OCI-LY1 (cell line): ENCODE measurements around the gene PLCD3.

Experiments
- H2AFZ ChIP-seq: fragments of 200-600 bp; sonication (generic), shearing (Covaris generic); 2 replicates; pipeline ENCODE4 v1.6.0; 2014; ENCODE audit warnings: antibody characterized with exemption, mild to moderate bottlenecking, low read length
- H3F3A ChIP-seq: fragments of 200-600 bp; sonication (generic), shearing (Covaris generic); 2 replicates; pipeline ENCODE4 v1.6.0; 2014; ENCODE audit warnings: mild to moderate bottlenecking, antibody characterized with exemption, low read length, moderate library complexity; ENCODE audit not compliant: insufficient read depth
- H3K27ac ChIP-seq: fragments of 200-600 bp; sonication (generic); 2 replicates; pipeline ENCODE4 v1.5.1; 2014; ENCODE audit warnings: low read length, mixed run types, mild to moderate bottlenecking, low read depth; ENCODE audit not compliant: poor library complexity, severe bottlenecking
- H3K27me3 ChIP-seq: fragments of 200-600 bp; sonication (generic); 2 replicates; pipeline ENCODE4 v1.6.0; 2014; ENCODE audit warnings: antibody characterized with exemption, mild to moderate bottlenecking, low read length, moderate library complexity; ENCODE audit not compliant: insufficient read depth
- H3K36me3 ChIP-seq: fragments of 200-600 bp; sonication (generic); 2 replicates; pipeline ENCODE4 v1.6.1; 2014; ENCODE audit warnings: mild to moderate bottlenecking, antibody characterized with exemption, low read length, moderate library complexity, mixed read lengths; ENCODE audit not compliant: insufficient read depth
- H3K4me1 ChIP-seq: fragments of 200-600 bp; sonication (generic); 2 replicates; pipeline ENCODE4 v1.5.1; 2014; ENCODE audit warnings: mild to moderate bottlenecking, low read length, moderate library complexity; ENCODE audit not compliant: insufficient read depth, severe bottlenecking
- H3K4me2 ChIP-seq: fragments of 200-600 bp; sonication (generic), shearing (Covaris generic); 2 replicates; pipeline ENCODE4 v1.6.1; 2014; ENCODE audit warnings: low read length
- H3K4me3 ChIP-seq: fragments of 200-600 bp; sonication (generic); 2 replicates; pipeline ENCODE4 v1.5.1; 2014; ENCODE audit warnings: low read length, low read depth, mild to moderate bottlenecking, mixed read lengths; ENCODE audit not compliant: poor library complexity, severe bottlenecking
- H3K79me2 ChIP-seq: fragments of 200-600 bp; shearing (Covaris generic); 2 replicates; pipeline ENCODE4 v1.6.1; 2016; ENCODE audit warnings: mixed run types, low read length, mixed read lengths; ENCODE audit not compliant: insufficient read depth
- H3K9ac ChIP-seq: fragments of 200-600 bp; sonication (generic), shearing (Covaris generic); 2 replicates; pipeline ENCODE4 v1.6.1; 2014; ENCODE audit warnings: mild to moderate bottlenecking, low read length, mixed read lengths
- H3K9me2 ChIP-seq: fragments of 200-600 bp; sonication (generic), shearing (Covaris generic); 2 replicates; pipeline ENCODE4 v1.6.1; 2014; ENCODE audit warnings: low read depth, mild to moderate bottlenecking, low read length, mixed read lengths
- H3K9me3 ChIP-seq: fragments of 200-600 bp; shearing (Covaris generic); 2 replicates; pipeline ENCODE4 v1.6.1; 2014; ENCODE audit warnings: low read length, mixed read lengths
- H4K20me1 ChIP-seq: fragments of 200-600 bp; sonication (generic), shearing (Covaris generic); 2 replicates; pipeline ENCODE4 v1.6.0; 2016; ENCODE audit warnings: mild to moderate bottlenecking, low read length; ENCODE audit not compliant: insufficient read depth
- EZH2 ChIP-seq: fragments of 200-600 bp; sonication (generic), shearing (Covaris generic); IDR thresholded peaks from 2 replicates; pipeline ENCODE4 v1.8.0; 2017; ENCODE audit warnings: borderline replicate concordance, mixed run types, mild to moderate bottlenecking, antibody characterized with exemption, low read length, moderate library complexity, mixed read lengths
- TF ChIP-seq, protein P1 (sequence below): fragments of 200-600 bp; sonication (generic), shearing (Covaris generic); IDR thresholded peaks from 2 replicates; pipeline ENCODE4 v1.5.1; 2017; ENCODE audit warnings: mild to moderate bottlenecking, antibody characterized with exemption, low read length, moderate library complexity, mixed read lengths

The PLCD3 gene

DNA sequence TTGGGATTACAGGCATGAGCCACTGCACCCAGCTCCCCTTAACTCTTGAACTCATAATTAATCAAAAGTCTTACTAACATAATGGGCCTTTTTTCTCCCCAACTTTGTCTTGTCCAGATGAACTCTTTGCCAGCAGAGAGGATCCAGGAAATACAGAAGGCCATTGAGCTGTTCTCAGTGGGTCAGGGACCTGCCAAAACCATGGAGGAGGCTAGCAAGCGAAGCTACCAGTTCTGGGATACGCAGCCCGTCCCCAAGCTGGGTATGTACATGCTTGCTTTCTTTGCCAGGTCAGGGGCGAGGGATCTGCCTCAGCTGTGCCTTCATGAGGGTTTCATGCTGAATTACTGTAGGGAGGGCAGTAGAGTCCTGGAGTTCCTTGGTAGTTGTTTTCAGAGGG lies 45.9 kb downstream of the PLCD3 start:
- Histone ChIP-seq H2AFZ (no peak overlapping the region), H3F3A (no peaks in the 10 kb centered on the region), H4K20me1 (no peaks in the 10 kb centered on the region), H3K79me2 (no peaks in the 10 kb centered on the region), H3K4me1 (no peaks in the 10 kb centered on the region), H3K9me2 (no peaks in the 10 kb centered on the region), H3K36me3 (peaks cover 98% of the 10 kb centered on the region), H3K27me3 (no peaks in the 10 kb centered on the region), H3K27ac (no peak overlapping the region), H3K4me3 (no peak overlapping the region), H3K9me3 (no peaks in the 10 kb centered on the region), H3K9ac (no peak overlapping the region), H3K4me2 (no peak overlapping the region)
- TF ChIP-seq, protein P1, sequence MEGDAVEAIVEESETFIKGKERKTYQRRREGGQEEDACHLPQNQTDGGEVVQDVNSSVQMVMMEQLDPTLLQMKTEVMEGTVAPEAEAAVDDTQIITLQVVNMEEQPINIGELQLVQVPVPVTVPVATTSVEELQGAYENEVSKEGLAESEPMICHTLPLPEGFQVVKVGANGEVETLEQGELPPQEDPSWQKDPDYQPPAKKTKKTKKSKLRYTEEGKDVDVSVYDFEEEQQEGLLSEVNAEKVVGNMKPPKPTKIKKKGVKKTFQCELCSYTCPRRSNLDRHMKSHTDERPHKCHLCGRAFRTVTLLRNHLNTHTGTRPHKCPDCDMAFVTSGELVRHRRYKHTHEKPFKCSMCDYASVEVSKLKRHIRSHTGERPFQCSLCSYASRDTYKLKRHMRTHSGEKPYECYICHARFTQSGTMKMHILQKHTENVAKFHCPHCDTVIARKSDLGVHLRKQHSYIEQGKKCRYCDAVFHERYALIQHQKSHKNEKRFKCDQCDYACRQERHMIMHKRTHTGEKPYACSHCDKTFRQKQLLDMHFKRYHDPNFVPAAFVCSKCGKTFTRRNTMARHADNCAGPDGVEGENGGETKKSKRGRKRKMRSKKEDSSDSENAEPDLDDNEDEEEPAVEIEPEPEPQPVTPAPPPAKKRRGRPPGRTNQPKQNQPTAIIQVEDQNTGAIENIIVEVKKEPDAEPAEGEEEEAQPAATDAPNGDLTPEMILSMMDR: no peak
- TF ChIP-seq EZH2: no peak

DNA sequence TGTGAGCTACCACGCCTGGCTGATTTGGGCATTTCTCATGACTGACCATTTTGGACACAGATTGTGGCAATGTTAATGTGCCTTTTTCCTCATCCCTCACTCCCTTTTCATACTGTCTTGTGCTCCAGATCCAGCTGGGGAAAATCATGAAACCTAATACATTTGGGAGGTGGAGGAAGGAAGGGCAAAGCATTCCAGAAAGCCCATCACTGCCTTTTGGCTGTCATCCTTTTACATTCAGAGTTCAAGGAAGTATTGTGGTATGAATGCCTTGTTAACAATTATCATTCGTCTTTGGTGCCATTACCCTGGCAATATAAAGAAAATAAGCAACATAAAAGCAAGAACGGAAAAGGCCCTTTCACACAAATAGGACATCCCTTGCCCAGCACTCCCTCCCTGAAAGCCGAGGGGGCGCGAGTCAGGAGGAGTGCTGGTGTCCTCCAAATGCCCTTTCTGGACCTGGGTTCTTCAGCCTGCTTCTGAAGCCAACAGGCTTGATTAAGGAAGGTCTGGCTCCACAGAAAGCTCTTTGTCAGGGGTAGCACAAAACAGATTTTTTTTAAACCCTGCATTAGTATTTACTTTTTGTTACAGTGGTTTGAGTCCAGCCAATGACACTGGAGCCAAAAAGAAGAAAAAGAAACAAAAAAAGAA lies 51.1 kb downstream of the PLCD3 start:
- no peaks in the 10 kb centered on the region for H3K9me3 ChIP-seq
- H3K79me2 ChIP-seq: peaks cover 28% of the 10 kb centered on the region
- no peaks in the 10 kb centered on the region for H3K9me2 ChIP-seq
- H3K27ac ChIP-seq: no peak overlapping the region
- H3K27me3 ChIP-seq: no peaks in the 10 kb centered on the region
- no peak overlapping the region for H3K4me3 ChIP-seq
- H3K4me2 ChIP-seq: no peak overlapping the region
- H4K20me1 ChIP-seq: no peaks in the 10 kb centered on the region
- TF ChIP-seq, protein P1: no peak
- no peak for TF ChIP-seq EZH2
- no peaks in the 10 kb centered on the region for H3F3A ChIP-seq
- H3K4me1 ChIP-seq: peaks cover 7% of the 10 kb centered on the region
- H2AFZ ChIP-seq: no peak overlapping the region
- H3K9ac ChIP-seq: no peak overlapping the region
- peaks cover 92% of the 10 kb centered on the region for H3K36me3 ChIP-seq

DNA sequence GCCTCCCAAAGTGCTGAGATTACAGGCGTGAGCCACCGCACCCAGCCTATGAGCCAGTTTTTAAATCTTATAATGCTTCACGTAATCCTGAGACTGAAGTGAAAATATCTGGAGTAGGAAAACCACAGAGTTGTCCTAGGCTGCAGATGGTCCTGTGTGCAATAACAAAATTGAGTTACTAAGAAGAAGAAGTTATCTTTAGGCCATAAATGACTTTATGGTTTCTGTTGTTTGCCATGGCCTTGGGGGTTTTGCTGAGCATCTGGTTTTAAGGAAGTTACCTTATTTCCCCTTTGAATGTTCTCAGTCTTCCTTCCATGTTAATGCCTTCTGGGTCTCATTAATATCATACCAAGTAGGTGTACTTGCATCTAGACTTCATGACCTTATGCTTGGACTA lies 54.7 kb downstream of the PLCD3 start:
- H3K27me3 ChIP-seq: no peaks in the 10 kb centered on the region
- H3K27ac ChIP-seq: peak overlapping the region; percentile 0
- no peaks in the 10 kb centered on the region for H3K9me2 ChIP-seq
- H3K79me2 ChIP-seq: peaks cover 50% of the 10 kb centered on the region
- no peaks in the 10 kb centered on the region for H4K20me1 ChIP-seq
- peaks cover 86% of the 10 kb centered on the region for H3K36me3 ChIP-seq
- no peaks in the 10 kb centered on the region for H3K9me3 ChIP-seq
- H3K4me1 ChIP-seq: peaks cover 10% of the 10 kb centered on the region
- no peaks in the 10 kb centered on the region for H3F3A ChIP-seq
- H3K4me2 ChIP-seq: no peak overlapping the region
- no peak overlapping the region for H2AFZ ChIP-seq
- TF ChIP-seq EZH2: no peak
- TF ChIP-seq, protein P1: no peak
- no peak overlapping the region for H3K9ac ChIP-seq
- no peak overlapping the region for H3K4me3 ChIP-seq
